Cardiac muscle cell (in vitro differentiated cells and primary cell): Measurements from ENCODE around the gene CCNQ. TPM values are rescaled to one million over a fixed set of nuclear protein-coding genes. Genes with fewer than 3 reads are reported as not detected.

ENCODE experiments used
- DNase-seq, 2 donors: peaks; one replicate each; pipeline versions ENCODE4 v3.0.0 to v3.0.0-alpha.2; 2010 to 2017; ENCODE audit warnings: low read depth in 1 of 2, low spot score in 1 of 2
- H3K27ac ChIP-seq: fragments of 200-600 bp; sonication (generic); 2 replicates; pipeline ENCODE4 v1.5.1; 2016
- H3K27me3 ChIP-seq: fragments of 200-600 bp; sonication (generic); 2 replicates; pipeline ENCODE4 v1.6.0; 2016; ENCODE audit warnings: control low read depth
- H3K36me3 ChIP-seq: fragments of 200-600 bp; sonication (generic); 2 replicates; pipeline ENCODE4 v1.5.1; 2016; ENCODE audit warnings: control low read depth
- H3K4me1 ChIP-seq: fragments of 200-600 bp; sonication (generic); 2 replicates; pipeline ENCODE4 v1.8.1; 2017; ENCODE audit warnings: low read depth, mild to moderate bottlenecking, mixed run types
- H3K4me3 ChIP-seq: fragments of 200-600 bp; sonication (generic); 2 replicates; pipeline ENCODE4 v1.5.1; 2016; ENCODE audit warnings: mild to moderate bottlenecking
- H3K9me3 ChIP-seq: fragments of 200-600 bp; sonication (generic); 2 replicates; pipeline ENCODE4 v1.5.1; 2017; ENCODE audit warnings: low read depth, mild to moderate bottlenecking, control low read depth
- CTCF ChIP-seq: IDR thresholded peaks from 2 replicates; pipeline ENCODE4 v1.5.1; 2012; ENCODE audit warnings: low read depth, mild to moderate bottlenecking, low read length
- polyA plus RNA-seq: library from polyadenylated mRNA; unstranded; fragments of >200 nt; fragmentation: Nextera tagmentation; extraction: Ambion mirVana; gene quantifications from 2 replicates; pipeline ENCODE4 v1.2.1, GENCODE V29; 2016
- total RNA-seq: library from RNA; depleted of rRNA; stranded (reverse); fragments of >200 nt; gene quantifications from 2 replicates; pipeline ENCODE4 v1.2.3, GENCODE V29; 2016

CCNQ gene
- total and polyA plus RNA-seq, 2 experiments from 2014 or later: 28.5 to 37.0 TPM

DNA sequence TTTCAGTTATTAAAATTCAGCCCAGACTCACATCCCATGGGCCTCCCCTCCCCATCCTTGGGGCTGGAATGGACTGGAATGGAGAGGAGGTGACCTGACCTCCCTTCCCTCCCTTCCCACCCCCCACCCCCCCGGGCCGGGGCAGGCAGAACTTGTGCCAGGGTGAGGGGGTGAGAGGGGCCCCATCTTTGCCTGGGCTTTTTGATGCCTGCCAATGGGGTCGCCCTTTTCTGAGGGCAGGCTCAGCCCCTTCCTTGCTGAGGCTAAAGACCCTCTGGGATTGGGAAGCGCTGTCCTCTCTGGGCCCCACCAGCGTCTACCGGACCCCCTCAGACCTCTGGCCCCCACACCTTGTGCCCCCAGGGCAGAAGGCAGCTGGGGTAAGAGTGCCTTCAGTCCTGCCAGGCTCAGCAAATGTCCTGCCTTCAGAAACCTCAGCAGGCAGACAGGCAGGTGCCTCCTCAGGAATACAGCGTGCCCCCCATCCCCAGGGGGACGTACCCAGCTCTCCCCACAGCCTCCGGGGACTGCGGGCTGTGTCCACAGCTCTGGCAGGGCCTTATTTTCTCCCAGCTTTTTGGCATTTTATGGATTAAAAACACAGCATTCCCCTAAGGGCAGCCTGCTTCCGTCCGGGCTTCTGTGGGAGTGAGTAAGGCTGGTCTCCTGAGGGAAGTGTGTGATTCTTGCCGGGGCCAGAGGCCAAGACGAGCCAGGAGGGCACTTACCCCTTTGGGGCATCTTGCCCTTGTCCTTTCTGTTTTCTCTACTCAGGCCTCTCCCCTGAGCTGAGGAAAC is 12.6 kb upstream of the CCNQ start:
- no peak overlapping the region for H3K27ac ChIP-seq
- peaks cover 64% of the 10 kb centered on the region for H3K27me3 ChIP-seq
- no peak overlapping the region for H3K4me3 ChIP-seq
- no peaks in the 10 kb centered on the region for H3K9me3 ChIP-seq
- no peaks in the 10 kb centered on the region for H3K4me1 ChIP-seq
- no peaks in the 10 kb centered on the region for H3K36me3 ChIP-seq
- TF ChIP-seq CTCF: no peak
- DNase-seq: no peak

DNA sequence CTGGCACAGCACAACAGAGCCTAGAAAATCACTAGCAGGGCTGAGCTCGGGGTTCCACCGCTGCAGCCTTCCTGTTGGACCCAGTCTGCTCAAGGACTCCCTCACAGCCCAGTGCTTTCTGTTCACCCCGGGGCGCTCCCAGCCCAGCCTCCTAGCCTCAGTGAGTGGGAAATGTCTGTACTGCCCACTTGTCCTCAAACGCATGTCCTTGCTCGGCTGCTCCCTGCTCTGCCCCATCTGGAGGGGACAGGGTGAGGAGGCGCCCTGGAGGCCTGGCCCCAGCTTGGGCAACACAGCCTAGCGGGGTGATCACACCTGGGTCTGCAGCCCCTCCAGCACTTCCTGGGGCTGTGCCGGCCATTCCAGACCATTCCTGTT is 11.9 kb upstream of the CCNQ start:
- no peak overlapping the region for H3K27ac ChIP-seq
- no peak overlapping the region for H3K4me3 ChIP-seq
- TF ChIP-seq CTCF: no peak

GRCh38 chrX:153609917-153610835 is 11.2 kb upstream of the CCNQ start:
- Histone ChIP-seq H3K4me1 (no peaks in the 10 kb centered on the region), H3K36me3 (no peaks in the 10 kb centered on the region), H3K27ac (no peak overlapping the region), H3K4me3 (peak overlapping the region; percentile 33), H3K9me3 (no peaks in the 10 kb centered on the region), H3K27me3 (peaks cover 54% of the 10 kb centered on the region)
- peak; percentile 72 for TF ChIP-seq CTCF
- peak; percentile 75 to 79 for DNase-seq

More for the DNA sequence above, 11.9 kb upstream of the CCNQ start:
- no peak for DNase-seq
- H3K36me3 ChIP-seq: no peaks in the 10 kb centered on the region
- H3K9me3 ChIP-seq: no peaks in the 10 kb centered on the region
- H3K4me1 ChIP-seq: no peaks in the 10 kb centered on the region
- H3K27me3 ChIP-seq: peaks cover 58% of the 10 kb centered on the region

DNA sequence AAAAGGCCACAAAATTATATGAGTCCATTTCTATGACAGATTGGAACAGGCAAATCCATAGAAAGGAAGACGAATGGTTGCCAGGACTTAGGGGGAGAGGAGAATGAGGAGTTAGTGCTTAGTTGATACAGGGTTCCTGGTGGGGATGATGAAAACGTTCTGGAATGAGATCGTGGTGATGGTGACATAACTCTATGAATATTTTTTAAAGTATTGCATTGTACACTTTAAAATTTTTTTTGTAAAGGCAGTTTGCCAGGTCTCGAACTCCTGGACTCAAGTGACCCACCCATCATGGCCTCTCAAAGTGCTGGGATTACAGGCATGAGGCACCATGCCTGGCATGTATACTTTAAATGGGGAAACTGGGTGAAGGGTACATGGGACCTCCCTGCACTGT is 9.9 kb upstream of the CCNQ start:
- Histone ChIP-seq H3K27ac (no peak overlapping the region), H3K4me3 (no peak overlapping the region), H3K9me3 (no peaks in the 10 kb centered on the region), H3K27me3 (peaks cover 41% of the 10 kb centered on the region), H3K36me3 (no peaks in the 10 kb centered on the region), H3K4me1 (no peaks in the 10 kb centered on the region)
- DNase-seq: peak in 1 of 2 donors; percentile 18
- TF ChIP-seq CTCF: no peak

- H3K27me3 ChIP-seq: peaks cover 37% of the 10 kb centered on the region
- H3K27ac ChIP-seq: no peak overlapping the region
- DNase-seq: no peak
- no peak overlapping the region for H3K4me3 ChIP-seq
- no peaks in the 10 kb centered on the region for H3K4me1 ChIP-seq
- TF ChIP-seq CTCF: no peak
- no peaks in the 10 kb centered on the region for H3K36me3 ChIP-seq
- H3K9me3 ChIP-seq: no peaks in the 10 kb centered on the region
These were observed 9.4 kb upstream of the CCNQ start for GRCh38 chrX:153608376-153608775.
